ENCODE measurements around the gene MTX1. TPM values are rescaled to one million over a fixed set of nuclear protein-coding genes. Genes with fewer than 3 reads are reported as not detected.
"Not testable (repeated sequence)": the region's sequence is repeated elsewhere in the genome, so short reads cannot be mapped to it uniquely, and the experiment has no call there.

MTX1 gene
- polyA plus RNA-seq, 2 of the 4 experiments (the other 2 are of a cell fraction): 53.4 to 67.1 TPM

DNA sequence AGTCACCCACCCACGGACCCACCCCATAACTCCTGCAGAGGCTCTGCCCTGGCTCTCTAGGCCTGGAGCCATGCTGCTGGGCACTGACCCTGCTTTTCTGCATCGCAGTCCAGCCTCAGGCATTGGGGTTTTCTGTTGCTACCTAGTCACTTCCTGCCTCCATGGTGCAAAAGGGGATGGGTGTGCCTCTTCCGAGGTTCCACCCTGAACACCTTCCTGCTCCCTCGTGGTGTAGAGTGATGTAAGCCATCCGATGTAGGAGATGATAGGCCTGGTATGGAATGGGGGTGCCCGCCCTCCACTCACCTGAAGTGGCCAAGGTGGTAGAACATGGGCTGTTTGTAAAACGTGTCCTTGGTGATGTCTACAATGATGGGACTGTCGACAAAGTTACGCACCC, 26.9 kb downstream of the MTX1 start:
- H3K27ac ChIP-seq; H3K9me3 ChIP-seq; H3K4me3 ChIP-seq; ATAC-seq; H3K4me1 ChIP-seq; H3K4me2 ChIP-seq; FAIRE-seq; DNase-seq (ENCODE audit: low read depth in 1 of 2, low spot score in 1 of 2); POLR2A ChIA-PET: not testable (repeated sequence)
- CTCF ChIA-PET: interaction anchor here (1.2 to 1.8 kb wide), 2 partner anchors 15 to 60 kb away, joined by 3 to 10 read pairs; no protein-coding TSS in a partner anchor
- 91% methylated on average over 7 of the region's 9 CpGs for WGBS (ENCODE audit: missing lambda C conversion rate)

DNA sequence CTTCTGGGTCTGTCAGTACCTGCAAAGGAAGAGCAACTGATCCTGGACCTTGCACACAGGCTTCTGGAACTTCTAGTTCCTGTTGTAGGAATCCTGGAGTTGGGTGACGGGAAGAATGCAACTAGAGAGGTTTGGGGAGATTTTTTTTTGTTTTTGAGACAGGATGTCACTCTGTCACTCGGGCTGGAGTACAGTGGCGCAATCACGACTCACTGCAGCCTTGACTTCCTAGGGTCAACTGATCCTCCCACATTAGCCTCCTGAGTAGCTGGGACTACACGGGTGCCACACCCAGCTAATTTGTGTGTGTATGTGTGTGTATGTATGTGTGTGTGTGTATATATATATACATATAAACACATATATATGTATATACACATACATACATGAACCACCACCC, 28.0 kb downstream of the MTX1 start:
- ChIA-PET POLR2A (no interaction called here), CTCF (interaction anchor here (1.0 to 1.8 kb wide), 3 partner anchors 8 to 61 kb away, joined by 3 to 10 read pairs (median 3); no protein-coding TSS in a partner anchor)
- no peaks in the 10 kb centered on the region for H3K9me3 ChIP-seq
- TF ChIP-seq POLR2A (IDR thresholded peaks at IDR 0.05; ENCODE audit: low read length) (no peak), CEBPB (IDR thresholded peaks at IDR 0.05) (0 out of 4 replicates have a peak, but pooled peaks of 1 of the 2 experiments have one; percentile 16)
- TF ChIP-seq, protein P1, sequence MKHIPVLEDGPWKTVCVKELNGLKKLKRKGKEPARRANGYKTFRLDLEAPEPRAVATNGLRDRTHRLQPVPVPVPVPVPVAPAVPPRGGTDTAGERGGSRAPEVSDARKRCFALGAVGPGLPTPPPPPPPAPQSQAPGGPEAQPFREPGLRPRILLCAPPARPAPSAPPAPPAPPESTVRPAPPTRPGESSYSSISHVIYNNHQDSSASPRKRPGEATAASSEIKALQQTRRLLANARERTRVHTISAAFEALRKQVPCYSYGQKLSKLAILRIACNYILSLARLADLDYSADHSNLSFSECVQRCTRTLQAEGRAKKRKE (CRISPR knock-in tag; IDR thresholded peaks at IDR 0.05; ENCODE audit: low read depth): no peak
- peaks cover 8% of the 10 kb centered on the region for H3K4me1 ChIP-seq
- no peak for DNase-seq (ENCODE audit: low read depth in 1 of 2, low spot score in 1 of 2)
- H3K4me3 ChIP-seq: no peak overlapping the region
- ATAC-seq: no peak
- H3K27ac ChIP-seq: no peak overlapping the region
- no peak overlapping the region for H3K4me2 ChIP-seq
- FAIRE-seq: no peak
- WGBS (ENCODE audit: missing lambda C conversion rate): 74% methylated on average over 5 of the region's 5 CpGs

DNA sequence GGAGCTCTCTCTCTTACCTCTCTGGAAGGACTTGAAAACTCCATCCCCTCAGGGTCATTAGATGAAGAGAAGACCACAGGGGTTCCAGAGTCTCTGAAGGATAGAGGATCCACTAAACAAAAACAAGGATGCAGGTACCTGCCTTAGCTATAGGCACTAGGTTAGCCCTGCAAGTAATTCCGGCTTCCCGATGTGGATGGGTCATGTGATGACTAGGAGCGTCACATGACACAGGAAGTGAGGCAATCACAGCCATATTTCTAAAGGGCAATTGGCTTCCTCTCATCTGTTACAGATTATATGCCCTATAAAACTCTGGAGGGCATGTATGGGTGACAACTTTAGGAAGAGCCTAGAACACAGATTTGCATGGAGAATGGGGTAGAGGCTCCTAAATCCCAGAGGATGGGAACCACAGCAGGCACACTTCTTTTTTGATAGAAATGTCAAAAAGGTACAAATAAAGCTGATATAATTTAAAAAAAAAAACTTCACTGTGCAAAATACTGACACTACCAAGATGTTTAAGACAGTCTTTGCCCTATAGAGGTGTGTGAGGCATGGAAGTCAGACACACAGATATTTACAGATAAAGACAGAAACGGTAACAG, 32.7 kb downstream of the MTX1 start:
- CTCF ChIA-PET: interaction anchor here (1.3 to 4.4 kb wide), 4 partner anchors 10 to 150 kb away, joined by 4 to 43 read pairs (median 10); partner anchors contain the start of gene THBS3
- peak overlapping the region; percentile 41 for H3K4me3 ChIP-seq
- TF ChIP-seq MAFK (IDR thresholded peaks at IDR 0.05; ENCODE audit: partially characterized antibody) (no peak), KDM5A (IDR thresholded peaks at IDR 0.05) (peak; percentile 87), CEBPB (IDR thresholded peaks at IDR 0.05) (peak in 1 of 2 experiments; percentile 86; a peak in 2 of 4 replicates), KDM1A (IDR thresholded peaks at IDR 0.05; ENCODE audit: low read depth) (no peak), ESRRA (IDR thresholded peaks at IDR 0.05; ENCODE audit: borderline replicate concordance, low read length) (no peak), FOSL2 (IDR thresholded peaks at IDR 0.05) (no peak), FOSL2 (CRISPR knock-in tag; IDR thresholded peaks at IDR 0.05) (peak; percentile 55), JUN (IDR thresholded peaks at IDR 0.05) (0 out of 5 replicates have a peak, but pooled peaks of 1 of the 2 experiments have one; percentile 27)
- TF ChIP-seq, protein P2, sequence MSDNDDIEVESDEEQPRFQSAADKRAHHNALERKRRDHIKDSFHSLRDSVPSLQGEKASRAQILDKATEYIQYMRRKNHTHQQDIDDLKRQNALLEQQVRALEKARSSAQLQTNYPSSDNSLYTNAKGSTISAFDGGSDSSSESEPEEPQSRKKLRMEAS (IDR thresholded peaks at IDR 0.05): peak; percentile 65; the same call in 1 of the 2 replicates
- TF ChIP-seq, protein P3, sequence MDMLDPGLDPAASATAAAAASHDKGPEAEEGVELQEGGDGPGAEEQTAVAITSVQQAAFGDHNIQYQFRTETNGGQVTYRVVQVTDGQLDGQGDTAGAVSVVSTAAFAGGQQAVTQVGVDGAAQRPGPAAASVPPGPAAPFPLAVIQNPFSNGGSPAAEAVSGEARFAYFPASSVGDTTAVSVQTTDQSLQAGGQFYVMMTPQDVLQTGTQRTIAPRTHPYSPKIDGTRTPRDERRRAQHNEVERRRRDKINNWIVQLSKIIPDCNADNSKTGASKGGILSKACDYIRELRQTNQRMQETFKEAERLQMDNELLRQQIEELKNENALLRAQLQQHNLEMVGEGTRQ (IDR thresholded peaks at IDR 0.05): peak; percentile 99
- peak overlapping the region; percentile 66 for H3K4me2 ChIP-seq
- peak overlapping the region; percentile 63 to 75 for H3K27ac ChIP-seq
- DNase-seq (ENCODE audit: low read depth in 1 of 2, low spot score in 1 of 2): peak; percentile 86 to 88
- H3K4me1 ChIP-seq: peaks cover 24% of the 10 kb centered on the region
- ATAC-seq: peak; percentile 38 to 56
- no peak for FAIRE-seq
- POLR2A ChIA-PET: no interaction called here
- H3K9me3 ChIP-seq: no peaks in the 10 kb centered on the region
- WGBS (ENCODE audit: missing lambda C conversion rate): 14% methylated on average over 4 of the region's 4 CpGs

DNA sequence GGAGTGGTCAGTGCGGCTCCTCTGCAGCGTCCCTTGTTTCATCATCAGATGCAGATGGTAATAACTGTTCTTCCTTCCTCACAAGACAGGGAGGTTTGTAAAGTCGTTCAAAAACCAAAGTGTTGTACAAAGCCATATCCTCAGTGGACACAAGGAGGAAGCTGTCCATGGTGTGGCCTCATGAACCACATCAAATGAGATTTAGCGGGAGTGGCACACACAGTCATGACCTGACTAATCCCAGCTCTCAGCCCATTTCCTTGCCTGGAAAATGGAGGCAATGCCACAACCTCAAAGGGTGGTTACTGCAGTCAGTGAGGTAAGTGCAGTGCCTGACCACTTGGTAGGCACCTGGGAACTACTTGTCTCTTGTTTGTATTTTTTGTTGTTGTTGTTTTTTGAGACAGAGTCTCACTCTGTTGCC, 33.4 kb downstream of the MTX1 start:
- DNase-seq (ENCODE audit: low read depth in 1 of 2, low spot score in 1 of 2) (no peak), ATAC-seq (no peak), FAIRE-seq (no peak)
- TF ChIP-seq HOXB13 (CRISPR knock-in tag; IDR thresholded peaks at IDR 0.05; ENCODE audit: low read depth) (no peak), GATA3 (IDR thresholded peaks at IDR 0.05; ENCODE audit: borderline replicate concordance) (no peak), TFCP2L1 (CRISPR knock-in tag; IDR thresholded peaks at IDR 0.05) (no peak), FOSL2 (IDR thresholded peaks at IDR 0.05) (no peak), FOSL2 (CRISPR knock-in tag; IDR thresholded peaks at IDR 0.05) (no peak)
- Histone ChIP-seq H3K4me2 (peak overlapping the region; percentile 66; the same call in 2 of the 3 replicates), H3K9me3 (no peaks in the 10 kb centered on the region), H3K27ac (peak overlapping the region; percentile 63 to 75; a peak in 5 of 6 replicates), H3K4me1 (peaks cover 24% of the 10 kb centered on the region), H3K4me3 (no peak overlapping the region)
- WGBS (ENCODE audit: missing lambda C conversion rate): 76% methylated on average over 4 of the region's 4 CpGs
- ChIA-PET POLR2A (no interaction called here), CTCF (interaction anchor here (0.6 to 4.4 kb wide), 5 partner anchors 9 to 231 kb away, joined by 3 to 43 read pairs (median 4); partner anchors contain the start of gene THBS3)
